H9 (cell line): ENCODE measurements around the gene CHPF. TPM values are rescaled to one million over a fixed set of nuclear protein-coding genes. Genes with fewer than 3 reads are reported as not detected.
A peak's percentile ranks its signal among the peaks of the same experiment; 100 is the strongest.

Experiments used
- DNase-seq: peaks from one replicate; pipeline ENCODE4 v3.0.0-alpha.2; 2017
- H2AFZ ChIP-seq: one replicate; pipeline ENCODE4 v1.6.1; 2013; ENCODE audit warnings: mild to moderate bottlenecking, low read length, control low read depth, moderate library complexity
- H2AK5ac ChIP-seq: 2 replicates; pipeline ENCODE4 v1.6.1; 2013; ENCODE audit warnings: low read length, control low read depth, mixed read lengths; ENCODE audit not compliant: insufficient read length
- H2BK120ac ChIP-seq: one replicate; pipeline ENCODE4 v1.6.1; 2013; ENCODE audit warnings: low read depth, mild to moderate bottlenecking, low read length, control low read depth, inconsistent platforms; ENCODE audit not compliant: poor library complexity, severe bottlenecking
- H2BK12ac ChIP-seq: 2 replicates; pipeline ENCODE4 v1.6.1; 2013; ENCODE audit warnings: low read length, control low read depth, mixed read lengths, low read depth; ENCODE audit not compliant: insufficient read length
- H2BK15ac ChIP-seq: 2 replicates; pipeline ENCODE4 v1.6.1; 2013; ENCODE audit warnings: low read depth, low read length, control low read depth
- H2BK20ac ChIP-seq: one replicate; pipeline ENCODE4 v1.6.1; 2013; ENCODE audit warnings: low read depth, mild to moderate bottlenecking, low read length, control low read depth, inconsistent platforms; ENCODE audit not compliant: poor library complexity, severe bottlenecking
- H2BK5ac ChIP-seq: 2 replicates; pipeline ENCODE4 v1.6.1; 2013; ENCODE audit warnings: low read length, control low read depth, mixed read lengths; ENCODE audit not compliant: insufficient read length
- H3K14ac ChIP-seq: 2 replicates; pipeline ENCODE4 v1.6.1; 2013; ENCODE audit warnings: low read length, control low read depth; ENCODE audit not compliant: insufficient read depth
- H3K18ac ChIP-seq: 2 replicates; pipeline ENCODE4 v1.6.1; 2013; ENCODE audit warnings: low read depth, mild to moderate bottlenecking, mixed read lengths, low read length, control low read depth; ENCODE audit not compliant: insufficient read length
- H3K23ac ChIP-seq: 2 replicates; pipeline ENCODE4 v1.6.1; 2013; ENCODE audit warnings: low read length, control low read depth, mixed read lengths, low read depth; ENCODE audit not compliant: insufficient read length
- H3K23me2 ChIP-seq: 2 replicates; pipeline ENCODE4 v1.6.1; 2013; ENCODE audit warnings: low read depth, mild to moderate bottlenecking, mixed read lengths, low read length, control low read depth; ENCODE audit not compliant: insufficient read length, poor library complexity, severe bottlenecking
- H3K27ac ChIP-seq: 2 replicates; pipeline ENCODE4 v1.5.1; 2013; ENCODE audit warnings: low read length, control low read depth, mixed read lengths, low read depth; ENCODE audit not compliant: insufficient read length
- H3K27me3 ChIP-seq: 2 replicates; pipeline ENCODE4 v1.6.1; 2013; ENCODE audit warnings: low read length, control low read depth, inconsistent platforms; ENCODE audit not compliant: insufficient read depth
- H3K4ac ChIP-seq: 2 replicates; pipeline ENCODE4 v1.6.1; 2013; ENCODE audit warnings: low read depth, mild to moderate bottlenecking, control low read depth, inconsistent platforms, low read length, moderate library complexity
- H3K4me1 ChIP-seq: 2 replicates; pipeline ENCODE4 v1.6.1; 2013; ENCODE audit warnings: low read length, control low read depth, inconsistent platforms; ENCODE audit not compliant: insufficient read depth
- H3K4me2 ChIP-seq: 2 replicates; pipeline ENCODE4 v1.6.1; 2013; ENCODE audit warnings: low read length, control low read depth, mixed read lengths; ENCODE audit not compliant: insufficient read length, insufficient read depth
- H3K56ac ChIP-seq: 2 replicates; pipeline ENCODE4 v1.6.1; 2013; ENCODE audit warnings: low read depth, mild to moderate bottlenecking, mixed read lengths, low read length, control low read depth; ENCODE audit not compliant: insufficient read length
- H3K79me1 ChIP-seq: 2 replicates; pipeline ENCODE4 v1.6.1; 2013; ENCODE audit warnings: low read depth, mild to moderate bottlenecking, moderate library complexity, low read length, control low read depth, inconsistent platforms; ENCODE audit not compliant: insufficient read depth, poor library complexity, severe bottlenecking
- H3K79me2 ChIP-seq: 2 replicates; pipeline ENCODE4 v1.6.1; 2013; ENCODE audit warnings: low read length, control low read depth, inconsistent platforms; ENCODE audit not compliant: insufficient read depth
- H3K9ac ChIP-seq: 2 replicates; pipeline ENCODE4 v1.6.1; 2013; ENCODE audit warnings: low read length, control low read depth, mixed read lengths; ENCODE audit not compliant: insufficient read length; ENCODE audit errors: extremely low read depth
- H3K9me3 ChIP-seq: one replicate; pipeline ENCODE4 v1.6.1; 2013; ENCODE audit warnings: low read depth, low read length, inconsistent platforms; ENCODE audit not compliant: control insufficient read depth
- H3T11ph ChIP-seq: one replicate; pipeline ENCODE4 v1.6.1; 2013; ENCODE audit warnings: mild to moderate bottlenecking, low read length, control low read depth, inconsistent platforms
- H4K20me1 ChIP-seq: one replicate; pipeline ENCODE4 v1.6.1; 2013; ENCODE audit not compliant: control insufficient read depth, insufficient read length, insufficient read depth
- H4K5ac ChIP-seq: 2 replicates; pipeline ENCODE4 v1.6.1; 2013; ENCODE audit warnings: low read depth, mild to moderate bottlenecking, mixed read lengths, low read length, control low read depth; ENCODE audit not compliant: insufficient read length
- H4K8ac ChIP-seq: replicated peaks from 2 replicates; pipeline ENCODE4 v1.6.1; 2013; ENCODE audit warnings: low read length, control low read depth, mixed read lengths, low read depth; ENCODE audit not compliant: insufficient read length
- H4K91ac ChIP-seq: 2 replicates; pipeline ENCODE4 v1.6.1; 2013; ENCODE audit warnings: low read depth, mild to moderate bottlenecking, moderate library complexity, mixed read lengths, low read length, control low read depth; ENCODE audit not compliant: insufficient read length
- H3K27ac Mint-ChIP-seq, 3 experiments: 2 replicates in 2 of 3; 3 replicates in 1 of 3; pipeline ENCODE4 v1.8.0; 2020 to 2021; ENCODE audit warnings: mixed read lengths in 3 of 3, mild to moderate bottlenecking in 1 of 3, moderate library complexity in 1 of 3
- H3K27me3 Mint-ChIP-seq: 2 replicates; pipeline ENCODE4 v1.8.0; 2021; ENCODE audit warnings: low read depth, mild to moderate bottlenecking, moderate library complexity, mixed read lengths
- H3K36me3 Mint-ChIP-seq, 3 experiments: 2 replicates in 2 of 3; 3 replicates in 1 of 3; pipeline ENCODE4 v1.8.0; 2020 to 2021; ENCODE audit warnings: low read depth in 3 of 3, mixed read lengths in 3 of 3; ENCODE audit not compliant: insufficient read depth in 1 of 3
- H3K4me1 Mint-ChIP-seq, 2 experiments: 2 replicates each; pipeline ENCODE4 v1.8.0; 2020; ENCODE audit warnings: mixed read lengths in 2 of 2
- H3K4me3 Mint-ChIP-seq, 2 experiments: 2 replicates in 1 of 2; 3 replicates in 1 of 2; pipeline ENCODE4 v1.8.0; 2020 to 2021; ENCODE audit warnings: mild to moderate bottlenecking in 2 of 2, mixed read lengths in 2 of 2, moderate library complexity in 1 of 2
- H3K9me3 Mint-ChIP-seq, 2 experiments: 2 replicates in 1 of 2; 3 replicates in 1 of 2; pipeline ENCODE4 v1.8.0; 2020; ENCODE audit warnings: mild to moderate bottlenecking in 2 of 2, mixed read lengths in 2 of 2, moderate library complexity in 1 of 2
- CTCF ChIP-seq: fragments of 200-600 bp; sonication (generic); conservative IDR thresholded peaks from 3 replicates; pipeline ENCODE4 v1.8.0; 2021; ENCODE audit warnings: antibody characterized with exemption, mild to moderate bottlenecking
- WGBS: extraction: QIAGEN DNeasy Blood & Tissue Kit; methylation state at CpG from one replicate; pipeline ENCODE4 v1.1.7; 2013; ENCODE audit warnings: missing lambda C conversion rate, low lambda C conversion rate, mixed read lengths; ENCODE audit not compliant: insufficient read length; ENCODE audit errors: extremely low coverage; 5-methylcytosine and 5-hydroxymethylcytosine counted together
- total RNA-seq: library from RNA; stranded (reverse); gene quantifications from 2 replicates; pipeline ENCODE4 v1.2.1, GENCODE V29; 2021

Gene CHPF
- total RNA-seq, 1 experiment from 2014 or later: 46.5 TPM

- Histone ChIP-seq H2AK5ac (no peak overlapping the region), H4K8ac (no peak overlapping the region), H3K56ac (no peak overlapping the region), H3K4me1 (peaks cover 12% of the 10 kb centered on the region; the same call in 1 of the 2 replicates), H4K91ac (no peak overlapping the region), H3K27me3 (no peaks in the 10 kb centered on the region; the same call in 1 of the 2 replicates), H3K9ac (no peak overlapping the region), H3K9me3 (no peaks in the 10 kb centered on the region), H3K23ac (no peak overlapping the region), H3K79me2 (no peaks in the 10 kb centered on the region), H3K27ac (no peak overlapping the region), H2BK120ac (no peak overlapping the region), H3K23me2 (peaks cover 7% of the 10 kb centered on the region), H2BK12ac (no peak overlapping the region), H2BK15ac (no peak overlapping the region), H4K20me1 (no peaks in the 10 kb centered on the region), H2AFZ (no peak overlapping the region), H3K79me1 (no peaks in the 10 kb centered on the region), H3K4me2 (no peak overlapping the region), H3K14ac (no peak overlapping the region), H3K18ac (no peak overlapping the region), H2BK20ac (no peak overlapping the region), H3T11ph (no peak overlapping the region), H2BK5ac (no peak overlapping the region), H4K5ac (no peak overlapping the region), H3K4ac (no peak overlapping the region)
- H3K27ac Mint-ChIP-seq: peak overlapping the region; percentile 96 to 98 (median 97); a peak in 4 of 7 replicates
- H3K4me3 Mint-ChIP-seq: peak overlapping the region in 1 of 2 experiments; percentile 66; a peak in 2 of 5 replicates
- H3K36me3 Mint-ChIP-seq: peaks cover 49 to 72% (median 68%) of the 10 kb centered on the region in 3 experiments
- DNase-seq: no peak
- H3K9me3 Mint-ChIP-seq: no peaks in the 10 kb centered on the region; a peak in 1 of 5 replicates
- peaks cover 67 to 71% of the 10 kb centered on the region in 2 experiments for H3K4me1 Mint-ChIP-seq
- H3K27me3 Mint-ChIP-seq: peaks cover 5% of the 10 kb centered on the region
- TF ChIP-seq CTCF: no peak
- WGBS: no CpG with 5 or more reads among the region's 11 CpGs
Measured at GRCh38 chr2:219566640-219567039, 23.0 kb upstream of the CHPF start.
